Activated B cell treated with CpG ODN at 0.5 μM for 24 hours (primary cell): ENCODE results near the gene SLC4A7. TPM values are rescaled to one million over a fixed set of nuclear protein-coding genes. Genes with fewer than 3 reads are reported as not detected.

Experiments used
- ATAC-seq: fragments of 200-7000 bp; cut with Tn5 transposase; one replicate; pipeline ENCODE4 v1.10.0; 2021; ENCODE audit warnings: low read depth, mild to moderate bottlenecking, moderate library complexity
- CTCF ChIA-PET: fragments of 350-600 bp; sonication (Branson Sonifier 250); formaldehyde crosslinking; loops from one replicate; lab custom pipeline; 2021; ENCODE audit warnings: antibody characterized with exemption; lab: Charles Lee
- POLR2A ChIA-PET: fragments of 350-600 bp; sonication (Branson Sonifier 250); formaldehyde crosslinking; loops from one replicate; lab custom pipeline; 2021; ENCODE audit warnings: antibody characterized with exemption; lab: Charles Lee
- DNase-seq: peaks from one replicate; pipeline ENCODE4 v3.0.0; 2022
- H3K27ac Mint-ChIP-seq: one replicate; pipeline ENCODE4 v1.8.0; 2020; ENCODE audit warnings: mixed read lengths
- H3K27me3 Mint-ChIP-seq: one replicate; pipeline ENCODE4 v1.8.0; 2021; ENCODE audit warnings: mixed read lengths
- H3K36me3 Mint-ChIP-seq: one replicate; pipeline ENCODE4 v1.8.0; 2021; ENCODE audit warnings: low read depth, mixed read lengths
- H3K4me1 Mint-ChIP-seq: one replicate; pipeline ENCODE4 v1.8.0; 2021; ENCODE audit warnings: mixed read lengths
- H3K4me3 Mint-ChIP-seq: one replicate; pipeline ENCODE4 v1.8.0; 2020; ENCODE audit warnings: mild to moderate bottlenecking, mixed read lengths
- H3K9me3 Mint-ChIP-seq: one replicate; pipeline ENCODE4 v1.8.0; 2020; ENCODE audit warnings: mixed read lengths
- intact Hi-C: fragments of 100-400 bp; cut with micrococcal nuclease; formaldehyde crosslinking; loops from one replicate; pipeline ENCODE4 v1.15.1; 2024
- total RNA-seq: library from RNA; stranded (reverse); gene quantifications from 2 replicates; pipeline ENCODE4 v1.2.3, GENCODE V29; 2022
- TF ChIP-seq, protein P1 (sequence below): fragments of 200-600 bp; IDR thresholded peaks from one replicate; pipeline ENCODE4 v1.8.0; 2022; ENCODE audit warnings: antibody characterized with exemption, mild to moderate bottlenecking

The SLC4A7 gene
- total RNA-seq, 1 donor from 2014 or later = 31.3 TPM

DNA sequence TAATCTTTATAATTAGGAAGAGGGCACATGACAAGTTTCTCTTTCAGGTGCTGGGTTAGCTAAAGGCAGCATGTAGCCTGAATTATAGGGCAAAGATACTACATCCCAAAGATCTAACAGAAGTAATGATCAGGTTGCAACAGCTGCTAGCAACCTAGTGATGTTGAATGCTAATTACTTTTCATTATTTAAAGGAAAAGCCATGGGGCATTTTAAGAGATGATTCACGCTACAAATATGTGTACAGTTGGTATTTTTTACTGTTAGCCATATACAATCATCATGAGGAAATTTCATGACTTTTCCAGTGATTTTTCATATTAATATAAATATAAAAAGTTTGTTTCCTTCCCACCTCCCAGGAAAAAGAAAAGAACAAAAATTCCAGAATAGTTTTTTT, 158.0 kb downstream of the SLC4A7 start:
- DNase-seq = no peak
- Mint-ChIP-seq H3K36me3 (no peaks in the 10 kb centered on the region), H3K4me1 (no peaks in the 10 kb centered on the region), H3K9me3 (peaks cover 9% of the 10 kb centered on the region), H3K4me3 (no peak overlapping the region), H3K27ac (no peak overlapping the region), H3K27me3 (no peaks in the 10 kb centered on the region)
- POLR2A ChIA-PET = no interaction called here
- TF ChIP-seq, protein P1, sequence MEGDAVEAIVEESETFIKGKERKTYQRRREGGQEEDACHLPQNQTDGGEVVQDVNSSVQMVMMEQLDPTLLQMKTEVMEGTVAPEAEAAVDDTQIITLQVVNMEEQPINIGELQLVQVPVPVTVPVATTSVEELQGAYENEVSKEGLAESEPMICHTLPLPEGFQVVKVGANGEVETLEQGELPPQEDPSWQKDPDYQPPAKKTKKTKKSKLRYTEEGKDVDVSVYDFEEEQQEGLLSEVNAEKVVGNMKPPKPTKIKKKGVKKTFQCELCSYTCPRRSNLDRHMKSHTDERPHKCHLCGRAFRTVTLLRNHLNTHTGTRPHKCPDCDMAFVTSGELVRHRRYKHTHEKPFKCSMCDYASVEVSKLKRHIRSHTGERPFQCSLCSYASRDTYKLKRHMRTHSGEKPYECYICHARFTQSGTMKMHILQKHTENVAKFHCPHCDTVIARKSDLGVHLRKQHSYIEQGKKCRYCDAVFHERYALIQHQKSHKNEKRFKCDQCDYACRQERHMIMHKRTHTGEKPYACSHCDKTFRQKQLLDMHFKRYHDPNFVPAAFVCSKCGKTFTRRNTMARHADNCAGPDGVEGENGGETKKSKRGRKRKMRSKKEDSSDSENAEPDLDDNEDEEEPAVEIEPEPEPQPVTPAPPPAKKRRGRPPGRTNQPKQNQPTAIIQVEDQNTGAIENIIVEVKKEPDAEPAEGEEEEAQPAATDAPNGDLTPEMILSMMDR = no peak
- ATAC-seq = no peak
- CTCF ChIA-PET = no interaction called here
- intact Hi-C loops = no loop called here

DNA sequence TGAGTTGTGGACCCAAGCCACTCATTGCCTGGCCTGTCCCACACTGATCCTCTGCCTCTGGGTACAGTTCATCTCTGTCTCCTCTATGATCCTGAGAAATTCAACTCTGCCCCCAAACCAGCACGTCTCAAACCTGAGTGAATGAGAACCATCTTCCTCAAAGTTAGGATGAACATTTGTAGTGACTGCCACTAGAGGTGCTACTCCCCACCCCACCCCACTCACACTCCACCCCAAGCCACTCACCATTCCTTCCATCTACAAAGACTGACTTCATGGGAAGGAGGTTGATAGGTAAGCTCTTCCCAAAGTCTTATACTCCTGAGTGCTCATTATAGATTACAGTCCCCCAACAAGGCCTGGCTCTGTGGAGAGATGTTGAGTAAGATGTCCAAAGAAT, 158.8 kb downstream of the SLC4A7 start:
- intact Hi-C loops = no loop called here
- no peaks in the 10 kb centered on the region for H3K4me1 Mint-ChIP-seq
- H3K4me3 Mint-ChIP-seq = no peak overlapping the region
- no peak for DNase-seq
- peaks cover 9% of the 10 kb centered on the region for H3K9me3 Mint-ChIP-seq
- ChIA-PET POLR2A (no interaction called here), CTCF (no interaction called here)
- no peaks in the 10 kb centered on the region for H3K27me3 Mint-ChIP-seq
- TF ChIP-seq, protein P1 = no peak
- H3K27ac Mint-ChIP-seq = no peak overlapping the region
- no peak for ATAC-seq
- H3K36me3 Mint-ChIP-seq = no peaks in the 10 kb centered on the region

DNA sequence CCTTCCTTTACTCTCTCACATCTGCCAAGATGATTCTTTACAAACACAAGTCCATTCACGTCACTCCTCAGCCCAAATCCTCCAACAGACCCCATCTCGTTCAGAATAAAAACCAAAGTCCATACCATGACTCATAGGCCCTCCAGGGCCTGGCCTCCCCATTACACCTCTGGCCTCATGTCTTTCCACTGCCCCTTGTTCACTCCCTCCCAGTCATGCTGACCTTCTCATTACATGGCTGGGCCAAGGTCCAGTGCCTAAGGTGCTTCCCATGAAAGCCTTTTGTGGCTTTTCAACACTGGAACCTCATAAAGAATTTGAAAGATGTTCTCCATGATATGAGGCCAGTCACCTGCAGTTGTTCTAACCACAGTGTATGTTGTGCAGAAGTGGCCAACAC, 159.5 kb downstream of the SLC4A7 start:
- no peaks in the 10 kb centered on the region for H3K36me3 Mint-ChIP-seq
- H3K27me3 Mint-ChIP-seq = no peaks in the 10 kb centered on the region
- ChIA-PET CTCF (no interaction called here), POLR2A (no interaction called here)
- TF ChIP-seq, protein P1 = no peak
- peaks cover 9% of the 10 kb centered on the region for H3K9me3 Mint-ChIP-seq
- no peaks in the 10 kb centered on the region for H3K4me1 Mint-ChIP-seq
- no peak for ATAC-seq
- no peak overlapping the region for H3K27ac Mint-ChIP-seq
- DNase-seq = no peak
- intact Hi-C loops = no loop called here
- no peak overlapping the region for H3K4me3 Mint-ChIP-seq

DNA sequence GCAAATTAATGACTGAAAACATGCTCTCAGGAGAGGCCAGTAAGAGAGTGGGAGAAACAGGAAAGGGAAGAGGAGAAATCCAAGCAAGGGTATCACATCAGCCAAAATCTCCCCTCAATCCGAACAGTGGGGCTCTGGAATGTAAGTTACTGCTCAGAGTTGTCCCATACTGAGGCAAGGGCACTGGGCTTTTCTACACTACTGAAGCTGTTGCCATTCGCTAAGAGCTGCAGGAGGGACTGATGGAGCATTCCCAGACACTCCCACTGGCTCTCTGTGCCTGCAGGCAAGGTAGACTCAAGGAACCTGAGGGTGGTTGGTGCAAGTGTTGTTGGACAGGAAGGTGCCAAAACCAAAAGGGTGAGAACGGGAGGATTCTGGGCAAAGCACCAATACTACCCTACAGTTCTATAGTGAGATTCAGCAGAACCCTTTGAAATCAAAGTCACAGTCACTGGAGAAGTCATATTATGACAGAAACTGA, 161.1 kb downstream of the SLC4A7 start:
- Mint-ChIP-seq H3K9me3 (peaks cover under 1% of the 10 kb centered on the region), H3K4me1 (no peaks in the 10 kb centered on the region), H3K27me3 (no peaks in the 10 kb centered on the region), H3K4me3 (no peak overlapping the region), H3K27ac (no peak overlapping the region), H3K36me3 (no peaks in the 10 kb centered on the region)
- TF ChIP-seq, protein P1 = no peak
- ChIA-PET POLR2A (no interaction called here), CTCF (no interaction called here)
- DNase-seq = no peak
- no peak for ATAC-seq
- intact Hi-C loops = no loop called here

Other genes starting within 250 kb of the SLC4A7 start
- gene NEK10, start 115.0 kb downstream of the SLC4A7 start, total RNA-seq = 0.59 and 0.84 TPM in 2 replicates
- gene EOMES, start 237.9 kb upstream of the SLC4A7 start, total RNA-seq = 0.10 TPM in 1 of 2 replicates, not detected in the other